ENCODE measurements around the gene LTBP1. TPM values are rescaled to one million over a fixed set of nuclear protein-coding genes. Genes with fewer than 3 reads are reported as not detected.

The LTBP1 gene
- total RNA-seq, 2 experiments from 2014 or later, result 61.1 to 82.6 TPM

DNA sequence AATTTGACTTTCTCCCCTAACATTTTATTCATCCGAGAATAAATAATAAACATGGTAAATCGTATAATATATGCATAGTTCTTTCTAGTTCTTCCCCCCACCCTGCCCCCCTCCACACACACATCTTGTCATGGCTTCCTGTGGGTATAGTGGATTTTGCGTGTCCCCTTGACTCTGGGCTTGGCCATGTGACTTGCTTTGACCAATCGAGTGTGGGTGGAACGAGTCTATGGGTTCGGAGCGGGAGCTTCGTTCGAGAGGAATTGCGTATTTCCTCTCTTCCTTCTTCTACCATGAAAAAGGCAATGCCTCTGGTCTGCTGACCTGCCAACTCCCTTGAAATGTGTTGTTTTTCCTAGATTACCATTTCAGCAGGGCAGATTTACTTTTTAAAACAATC, 175.2 kb downstream of the LTBP1 start:
- Histone ChIP-seq H2AFZ (ENCODE audit: low read length) (no peak overlapping the region), H3K9me3 (ENCODE audit: low read length) (no peaks in the 10 kb centered on the region), H3K4me1 (ENCODE audit: insufficient read depth, low read length, poor library complexity, severe bottlenecking) (no peaks in the 10 kb centered on the region), H3K27ac (ENCODE audit: low read depth, low read length, poor library complexity, severe bottlenecking) (no peak overlapping the region), H3K4me2 (ENCODE audit: low read length) (no peak overlapping the region), H3K9me2 (ENCODE audit: insufficient read depth, low read length) (no peaks in the 10 kb centered on the region), H3K4me3 (ENCODE audit: low read depth, low read length, poor library complexity, severe bottlenecking) (no peak overlapping the region), H4K20me1 (ENCODE audit: insufficient read depth, low read length) (no peaks in the 10 kb centered on the region), H3K79me2 (ENCODE audit: insufficient read depth, low read depth, low read length) (no peaks in the 10 kb centered on the region), H3K36me3 (ENCODE audit: insufficient read depth, low read length) (peaks cover 60% of the 10 kb centered on the region)
- TF ChIP-seq, protein P1, sequence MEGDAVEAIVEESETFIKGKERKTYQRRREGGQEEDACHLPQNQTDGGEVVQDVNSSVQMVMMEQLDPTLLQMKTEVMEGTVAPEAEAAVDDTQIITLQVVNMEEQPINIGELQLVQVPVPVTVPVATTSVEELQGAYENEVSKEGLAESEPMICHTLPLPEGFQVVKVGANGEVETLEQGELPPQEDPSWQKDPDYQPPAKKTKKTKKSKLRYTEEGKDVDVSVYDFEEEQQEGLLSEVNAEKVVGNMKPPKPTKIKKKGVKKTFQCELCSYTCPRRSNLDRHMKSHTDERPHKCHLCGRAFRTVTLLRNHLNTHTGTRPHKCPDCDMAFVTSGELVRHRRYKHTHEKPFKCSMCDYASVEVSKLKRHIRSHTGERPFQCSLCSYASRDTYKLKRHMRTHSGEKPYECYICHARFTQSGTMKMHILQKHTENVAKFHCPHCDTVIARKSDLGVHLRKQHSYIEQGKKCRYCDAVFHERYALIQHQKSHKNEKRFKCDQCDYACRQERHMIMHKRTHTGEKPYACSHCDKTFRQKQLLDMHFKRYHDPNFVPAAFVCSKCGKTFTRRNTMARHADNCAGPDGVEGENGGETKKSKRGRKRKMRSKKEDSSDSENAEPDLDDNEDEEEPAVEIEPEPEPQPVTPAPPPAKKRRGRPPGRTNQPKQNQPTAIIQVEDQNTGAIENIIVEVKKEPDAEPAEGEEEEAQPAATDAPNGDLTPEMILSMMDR (conservative IDR thresholded peaks at IDR 0.05; ENCODE audit: low read length), result no peak
- no peak for TF ChIP-seq EZH2phosphoT487 (IDR thresholded peaks at IDR 0.05; ENCODE audit: borderline replicate concordance, low read depth, low read length)
- DNase-seq (ENCODE audit: low spot score), result no peak
- CTCF ChIA-PET (ENCODE audit: unreplicated experiment), result no interaction called here
- intact Hi-C loops (cut with micrococcal nuclease; ENCODE audit: unreplicated experiment), result no loop called here
- BruUV-seq (replicated peaks), result no TSS peak
- POLR2A ChIA-PET, result interaction anchor here (0.6 kb wide), 1 partner anchor 67 kb away, joined by 4 read pairs; no protein-coding TSS in a partner anchor

DNA sequence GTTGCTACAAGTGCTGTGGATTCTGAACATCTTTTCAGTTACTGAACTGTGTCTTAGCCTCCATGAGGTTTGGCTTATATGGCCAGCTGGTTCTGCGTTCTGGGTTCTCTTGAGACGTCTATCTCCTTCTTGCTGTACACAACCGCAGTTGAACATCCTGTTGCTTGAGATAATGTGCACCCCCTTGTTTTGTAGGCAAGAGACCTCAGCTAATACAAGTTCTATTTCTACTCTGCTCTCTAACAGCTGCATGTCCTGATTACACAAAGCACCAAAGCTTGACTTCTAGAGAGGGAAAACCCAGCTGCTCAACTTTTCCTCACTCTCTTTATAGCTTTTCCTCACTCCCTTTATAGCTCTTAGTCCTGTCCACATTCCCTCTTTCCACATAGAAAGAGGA, 176.0 kb downstream of the LTBP1 start:
- TF ChIP-seq EZH2phosphoT487 (IDR thresholded peaks at IDR 0.05; ENCODE audit: borderline replicate concordance, low read depth, low read length), result no peak
- TF ChIP-seq, protein P1 (conservative IDR thresholded peaks at IDR 0.05; ENCODE audit: low read length), result no peak
- Histone ChIP-seq H3K79me2 (ENCODE audit: insufficient read depth, low read depth, low read length) (no peaks in the 10 kb centered on the region), H3K4me3 (ENCODE audit: low read depth, low read length, poor library complexity, severe bottlenecking) (no peak overlapping the region), H4K20me1 (ENCODE audit: insufficient read depth, low read length) (no peaks in the 10 kb centered on the region), H3K36me3 (ENCODE audit: insufficient read depth, low read length) (peaks cover 60% of the 10 kb centered on the region), H3K4me2 (ENCODE audit: low read length) (no peak overlapping the region), H3K9me3 (ENCODE audit: low read length) (no peaks in the 10 kb centered on the region), H3K9me2 (ENCODE audit: insufficient read depth, low read length) (no peaks in the 10 kb centered on the region), H3K4me1 (ENCODE audit: insufficient read depth, low read length, poor library complexity, severe bottlenecking) (no peaks in the 10 kb centered on the region), H3K27ac (ENCODE audit: low read depth, low read length, poor library complexity, severe bottlenecking) (no peak overlapping the region), H2AFZ (ENCODE audit: low read length) (no peak overlapping the region)
- ChIA-PET POLR2A (interaction anchor here (0.8 kb wide), 1 partner anchor 13 kb away, joined by 3 read pairs; no protein-coding TSS in a partner anchor), CTCF (ENCODE audit: unreplicated experiment) (no interaction called here)
- intact Hi-C loops (cut with micrococcal nuclease; ENCODE audit: unreplicated experiment), result no loop called here
- BruUV-seq (replicated peaks), result no TSS peak
- DNase-seq (ENCODE audit: low spot score), result no peak

DNA sequence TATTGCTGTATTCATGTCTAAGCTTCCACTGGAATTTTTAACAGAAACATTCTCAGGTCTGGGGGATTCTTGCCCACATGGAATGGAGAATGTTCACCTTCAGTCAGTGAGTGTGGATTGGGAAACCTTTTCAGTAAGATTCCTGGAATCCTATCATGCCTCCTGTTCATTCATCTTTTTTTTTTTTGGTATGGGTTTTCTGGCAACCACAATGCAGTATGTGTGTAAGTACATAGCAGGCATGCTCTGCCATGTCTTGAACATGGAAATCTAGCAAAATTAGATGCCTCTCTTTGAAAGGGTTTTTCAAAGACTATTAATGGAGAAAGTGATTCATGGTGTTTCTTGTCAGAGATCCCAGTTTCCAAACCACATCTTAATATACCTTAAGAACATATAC, 176.5 kb downstream of the LTBP1 start:
- POLR2A ChIA-PET, result interaction anchor here (0.8 to 0.9 kb wide), 2 partner anchors 13 to 14 kb away, joined by 3 read pairs; no protein-coding TSS in a partner anchor
- Histone ChIP-seq H4K20me1 (ENCODE audit: insufficient read depth, low read length) (no peaks in the 10 kb centered on the region), H3K79me2 (ENCODE audit: insufficient read depth, low read depth, low read length) (no peaks in the 10 kb centered on the region), H3K27ac (ENCODE audit: low read depth, low read length, poor library complexity, severe bottlenecking) (no peak overlapping the region), H3K9me3 (ENCODE audit: low read length) (no peaks in the 10 kb centered on the region), H3K4me3 (ENCODE audit: low read depth, low read length, poor library complexity, severe bottlenecking) (no peak overlapping the region), H2AFZ (ENCODE audit: low read length) (no peak overlapping the region), H3K36me3 (ENCODE audit: insufficient read depth, low read length) (peaks cover 64% of the 10 kb centered on the region), H3K4me2 (ENCODE audit: low read length) (no peak overlapping the region), H3K9me2 (ENCODE audit: insufficient read depth, low read length) (no peaks in the 10 kb centered on the region), H3K4me1 (ENCODE audit: insufficient read depth, low read length, poor library complexity, severe bottlenecking) (peaks cover 3% of the 10 kb centered on the region)
- BruUV-seq (replicated peaks), result no TSS peak
- DNase-seq (ENCODE audit: low spot score), result no peak
- intact Hi-C loops (cut with micrococcal nuclease; ENCODE audit: unreplicated experiment), result no loop called here
- CTCF ChIA-PET (ENCODE audit: unreplicated experiment), result no interaction called here
- TF ChIP-seq, protein P1 (conservative IDR thresholded peaks at IDR 0.05; ENCODE audit: low read length), result no peak
- TF ChIP-seq EZH2phosphoT487 (IDR thresholded peaks at IDR 0.05; ENCODE audit: borderline replicate concordance, low read depth, low read length), result no peak
